Mesendoderm (in vitro differentiated cells): ENCODE measurements around the gene KCNC4.
A peak's percentile ranks its signal among the peaks of the same experiment; 100 is the strongest.

ENCODE experiments used
- DNase-seq: peaks from one replicate; pipeline ENCODE4 v3.0.0; 2013
- H2AK5ac ChIP-seq: 2 replicates; pipeline ENCODE4 v1.6.1; 2013; ENCODE audit warnings: low read length, inconsistent platforms
- H2BK120ac ChIP-seq: 2 replicates; pipeline ENCODE4 v1.6.1; 2013; ENCODE audit warnings: low read depth, mild to moderate bottlenecking, low read length, moderate library complexity, mixed read lengths
- H2BK15ac ChIP-seq: replicated peaks from 2 replicates; pipeline ENCODE4 v1.6.1; 2013; ENCODE audit warnings: low read depth, mild to moderate bottlenecking, moderate library complexity
- H2BK5ac ChIP-seq: 2 replicates; pipeline ENCODE4 v1.6.1; 2013; ENCODE audit warnings: low read length, inconsistent platforms
- H3K18ac ChIP-seq: 2 replicates; pipeline ENCODE4 v1.6.1; 2013; ENCODE audit warnings: mild to moderate bottlenecking, low read length, mixed read lengths
- H3K23ac ChIP-seq: one replicate; pipeline ENCODE4 v1.6.1; 2013; ENCODE audit warnings: low read length
- H3K27ac ChIP-seq: 2 replicates; pipeline ENCODE4 v1.5.1; 2013; ENCODE audit warnings: low read depth, mild to moderate bottlenecking, inconsistent platforms, low read length, moderate library complexity
- H3K27me3 ChIP-seq: 2 replicates; pipeline ENCODE4 v1.6.1; 2013; ENCODE audit warnings: low read length, control low read depth, mild to moderate bottlenecking, inconsistent platforms; ENCODE audit not compliant: insufficient read depth, poor library complexity
- H3K36me3 ChIP-seq: 2 replicates; pipeline ENCODE4 v1.6.1; 2013; ENCODE audit warnings: low read length, inconsistent platforms; ENCODE audit not compliant: control insufficient read depth, insufficient read depth
- H3K4ac ChIP-seq: one replicate; pipeline ENCODE4 v1.6.1; 2013; ENCODE audit warnings: low read depth, mild to moderate bottlenecking, low read length, moderate library complexity
- H3K4me1 ChIP-seq: 2 replicates; pipeline ENCODE4 v1.6.1; 2013; ENCODE audit warnings: low read depth, low read length, inconsistent platforms; ENCODE audit not compliant: control insufficient read depth
- H3K4me2 ChIP-seq: 2 replicates; pipeline ENCODE4 v1.6.1; 2013; ENCODE audit warnings: low read length
- H3K4me3 ChIP-seq: 2 replicates; pipeline ENCODE4 v1.5.1; 2013; ENCODE audit warnings: mild to moderate bottlenecking, low read length
- H3K56ac ChIP-seq: one replicate; pipeline ENCODE4 v1.6.1; 2013; ENCODE audit warnings: low read length
- H3K79me1 ChIP-seq: 2 replicates; pipeline ENCODE4 v1.6.1; 2013; ENCODE audit warnings: low read length, inconsistent platforms
- H3K79me2 ChIP-seq: 2 replicates; pipeline ENCODE4 v1.6.1; 2013; ENCODE audit warnings: mild to moderate bottlenecking, low read length; ENCODE audit not compliant: control insufficient read depth, insufficient read depth
- H3K9ac ChIP-seq: 2 replicates; pipeline ENCODE4 v1.6.1; 2013; ENCODE audit warnings: low read length, inconsistent platforms
- H4K5ac ChIP-seq: one replicate; pipeline ENCODE4 v1.6.1; 2013; ENCODE audit warnings: low read length
- H4K8ac ChIP-seq: one replicate; pipeline ENCODE4 v1.6.1; 2013; ENCODE audit warnings: low read depth, mild to moderate bottlenecking, control low read depth, low read length, moderate library complexity
- WGBS: extraction: QIAGEN DNeasy Blood & Tissue Kit; methylation state at CpG from one replicate; pipeline ENCODE4 v1.1.7; 2013; ENCODE audit warnings: low lambda C conversion rate, missing lambda C conversion rate; ENCODE audit not compliant: insufficient coverage; ENCODE audit errors: extremely low coverage; 5-methylcytosine and 5-hydroxymethylcytosine counted together

Gene KCNC4

GRCh38 chr1:110230381-110231199 lies 20.5 kb downstream of the KCNC4 start:
- no CpG with 5 or more reads among the region's 11 CpGs for WGBS
- H3K56ac ChIP-seq: no peak overlapping the region
- H4K8ac ChIP-seq: no peak overlapping the region
- H2AK5ac ChIP-seq: no peak overlapping the region
- no peak overlapping the region for H2BK5ac ChIP-seq
- no peak for DNase-seq
- H3K36me3 ChIP-seq: peaks cover 6% of the 10 kb centered on the region
- no peak overlapping the region for H3K4me2 ChIP-seq
- H3K4me1 ChIP-seq: no peaks in the 10 kb centered on the region
- H3K23ac ChIP-seq: no peak overlapping the region
- no peak overlapping the region for H3K4me3 ChIP-seq
- no peak overlapping the region for H3K4ac ChIP-seq
- H3K79me2 ChIP-seq: no peaks in the 10 kb centered on the region
- H2BK15ac ChIP-seq: no peak overlapping the region
- no peaks in the 10 kb centered on the region for H3K27me3 ChIP-seq
- peaks cover 1% of the 10 kb centered on the region for H3K79me1 ChIP-seq
- H3K9ac ChIP-seq: no peak overlapping the region
- H3K27ac ChIP-seq: no peak overlapping the region
- no peak overlapping the region for H4K5ac ChIP-seq
- H3K18ac ChIP-seq: no peak overlapping the region
- H2BK120ac ChIP-seq: no peak overlapping the region

GRCh38 chr1:110233861-110234260 lies 23.7 kb downstream of the KCNC4 start:
- Histone ChIP-seq H3K56ac (no peak overlapping the region), H2AK5ac (no peak overlapping the region), H3K18ac (no peak overlapping the region), H3K36me3 (peaks cover 4% of the 10 kb centered on the region), H3K4me3 (no peak overlapping the region), H3K23ac (no peak overlapping the region), H3K4me2 (no peak overlapping the region), H3K4me1 (peaks cover under 1% of the 10 kb centered on the region), H3K27ac (no peak overlapping the region), H2BK120ac (no peak overlapping the region), H2BK5ac (no peak overlapping the region), H3K79me1 (no peaks in the 10 kb centered on the region), H3K79me2 (no peaks in the 10 kb centered on the region), H2BK15ac (no peak overlapping the region), H3K4ac (no peak overlapping the region), H3K27me3 (no peaks in the 10 kb centered on the region), H4K5ac (no peak overlapping the region), H4K8ac (no peak overlapping the region), H3K9ac (no peak overlapping the region)
- no CpG with 5 or more reads among the region's 2 CpGs for WGBS
- DNase-seq: no peak

GRCh38 chr1:110234691-110235090 lies 24.6 kb downstream of the KCNC4 start:
- H3K27me3 ChIP-seq: no peaks in the 10 kb centered on the region
- DNase-seq: no peak
- no peak overlapping the region for H3K56ac ChIP-seq
- no CpG with 5 or more reads among the region's 5 CpGs for whole genome bisulfite sequencing
- H4K8ac ChIP-seq: no peak overlapping the region
- no peak overlapping the region for H2BK5ac ChIP-seq
- no peak overlapping the region for H4K5ac ChIP-seq
- H3K18ac ChIP-seq: no peak overlapping the region
- H3K27ac ChIP-seq: no peak overlapping the region
- peaks cover 2% of the 10 kb centered on the region for H3K4me1 ChIP-seq
- H3K9ac ChIP-seq: no peak overlapping the region
- H3K4ac ChIP-seq: no peak overlapping the region
- peaks cover 4% of the 10 kb centered on the region for H3K36me3 ChIP-seq
- no peaks in the 10 kb centered on the region for H3K79me2 ChIP-seq
- H3K4me2 ChIP-seq: no peak overlapping the region
- H2BK120ac ChIP-seq: no peak overlapping the region
- no peak overlapping the region for H3K4me3 ChIP-seq
- H2BK15ac ChIP-seq: no peak overlapping the region
- H3K23ac ChIP-seq: no peak overlapping the region
- H3K79me1 ChIP-seq: no peaks in the 10 kb centered on the region
- H2AK5ac ChIP-seq: no peak overlapping the region

GRCh38 chr1:110235181-110235833 lies 25.2 kb downstream of the KCNC4 start:
- Histone ChIP-seq H3K79me2 (no peaks in the 10 kb centered on the region), H3K18ac (no peak overlapping the region), H4K5ac (no peak overlapping the region), H3K4me1 (peaks cover 2% of the 10 kb centered on the region), H3K23ac (no peak overlapping the region), H4K8ac (no peak overlapping the region), H3K27ac (no peak overlapping the region), H2BK120ac (no peak overlapping the region), H3K9ac (no peak overlapping the region), H3K4me3 (no peak overlapping the region), H3K4me2 (no peak overlapping the region), H2BK15ac (no peak overlapping the region), H3K4ac (no peak overlapping the region), H3K27me3 (no peaks in the 10 kb centered on the region), H3K56ac (no peak overlapping the region), H3K79me1 (no peaks in the 10 kb centered on the region), H2AK5ac (no peak overlapping the region), H2BK5ac (no peak overlapping the region), H3K36me3 (peaks cover 4% of the 10 kb centered on the region)
- no CpG with 5 or more reads among the region's 13 CpGs for WGBS
- DNase-seq: no peak

GRCh38 chr1:110235834-110236682 lies 25.9 kb downstream of the KCNC4 start:
- WGBS: no CpG with 5 or more reads among the region's 11 CpGs
- Histone ChIP-seq H3K4ac (no peak overlapping the region), H3K27ac (no peak overlapping the region)

More at GRCh38 chr1:110235834-110236682, 25.9 kb downstream of the KCNC4 start:
- Histone ChIP-seq H3K18ac (no peak overlapping the region), H2BK15ac (no peak overlapping the region), H3K27me3 (no peaks in the 10 kb centered on the region), H3K79me1 (no peaks in the 10 kb centered on the region), H3K4me1 (peaks cover 2% of the 10 kb centered on the region), H3K36me3 (peaks cover 4% of the 10 kb centered on the region), H2BK120ac (no peak overlapping the region), H3K4me2 (no peak overlapping the region), H3K56ac (no peak overlapping the region), H4K8ac (no peak overlapping the region), H3K9ac (no peak overlapping the region), H2AK5ac (no peak overlapping the region), H3K4me3 (no peak overlapping the region), H2BK5ac (no peak overlapping the region), H4K5ac (no peak overlapping the region), H3K79me2 (no peaks in the 10 kb centered on the region), H3K23ac (no peak overlapping the region)
- peak; percentile 28 for DNase-seq
